Effector CD8-positive, alpha-beta T cell (primary cell): ENCODE results near the gene KLHL8.

ENCODE experiments used
- DNase-seq: peaks from one replicate; lab custom pipeline; 2025; lab: John Stamatoyannopoulos, UW

KLHL8 gene

DNA sequence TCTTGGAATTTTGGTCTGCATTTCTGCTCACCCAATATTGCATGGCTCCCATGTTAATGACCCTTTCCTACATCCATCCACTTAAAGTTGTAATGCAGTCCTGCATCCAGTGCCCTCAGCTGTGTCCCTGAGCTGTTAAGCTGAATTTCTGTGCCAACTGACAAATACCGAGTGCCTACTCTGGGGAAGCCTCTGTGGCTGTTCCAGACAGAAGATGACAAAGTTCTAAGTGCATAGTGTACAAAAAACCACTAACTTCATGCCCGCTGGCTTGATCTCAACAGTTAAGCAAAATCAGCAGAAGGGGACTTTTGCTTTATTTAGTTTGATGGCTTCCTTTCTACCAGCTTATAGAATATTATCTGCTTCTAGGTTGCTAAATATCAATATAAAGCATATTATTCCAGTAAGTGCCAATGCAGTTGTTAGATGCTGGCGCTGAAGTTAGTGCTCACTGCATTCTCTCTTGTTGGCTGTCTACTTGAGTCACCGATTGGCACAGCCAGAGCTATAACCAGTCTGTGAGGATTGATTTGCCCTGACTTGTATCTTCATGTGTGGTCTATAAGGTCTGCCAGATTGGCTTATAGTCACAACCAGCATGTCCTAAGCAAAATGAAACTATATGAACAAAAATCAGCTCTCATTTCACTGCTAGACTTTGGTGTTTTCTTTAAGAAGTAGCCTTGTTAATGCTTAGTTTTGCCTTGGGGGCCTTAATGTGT lies 98.9 kb downstream of the KLHL8 start:
- no peak for DNase-seq

DNA sequence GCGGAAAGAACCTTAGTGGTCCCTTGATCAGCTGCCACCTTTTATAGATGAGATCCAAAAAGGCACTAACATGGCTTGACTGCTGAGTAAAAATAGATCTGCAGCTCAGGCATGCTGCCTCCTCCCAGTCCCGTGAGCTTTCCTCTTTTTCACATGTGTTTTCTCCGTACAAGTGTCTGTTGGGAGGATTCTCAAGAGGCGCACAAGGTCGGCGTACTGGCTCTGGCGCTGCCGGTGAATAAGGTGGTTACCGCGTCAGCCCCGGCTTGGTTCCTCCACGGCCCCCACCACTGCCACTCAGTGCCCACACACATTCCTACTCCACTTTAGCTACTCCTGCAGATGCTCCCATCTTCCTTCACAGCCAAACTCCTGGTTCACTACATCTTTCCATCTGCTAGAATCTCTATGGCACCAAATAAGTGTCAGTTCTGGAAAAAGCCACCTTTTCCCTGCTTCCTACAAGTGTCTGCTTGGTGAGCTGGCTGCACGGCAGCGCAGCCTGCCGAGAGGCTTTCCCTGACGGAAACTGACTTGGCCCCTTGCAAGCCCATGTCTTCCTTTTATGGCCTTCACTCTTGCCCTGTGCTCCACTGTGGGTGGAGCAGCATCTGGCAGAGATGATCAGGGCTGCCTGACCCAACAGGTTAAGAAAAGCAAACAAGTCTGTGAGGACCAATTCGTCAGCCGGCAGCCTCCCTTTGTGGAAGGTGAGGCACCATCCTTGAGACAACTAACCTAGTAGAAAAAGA lies 99.8 kb downstream of the KLHL8 start:
- DNase-seq: no peak

DNA sequence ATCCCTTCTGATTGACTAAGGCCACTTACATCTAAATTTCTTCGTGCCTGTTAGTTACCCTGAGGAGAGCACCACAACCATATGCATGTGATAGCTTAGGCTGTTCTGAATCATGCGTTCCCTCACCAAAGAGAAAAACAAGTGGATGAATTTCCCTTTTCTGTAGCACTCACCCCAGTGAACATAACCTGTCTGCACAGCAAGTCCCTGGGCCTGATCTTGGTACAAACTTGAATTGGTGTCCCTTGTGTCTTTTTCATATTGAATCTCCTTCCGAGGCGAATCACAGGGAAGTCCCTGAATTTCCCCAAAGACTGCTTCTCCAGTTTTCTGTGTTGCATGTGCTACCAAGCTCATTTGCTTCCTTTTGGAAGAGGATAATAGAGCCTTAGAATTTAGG lies 100.4 kb downstream of the KLHL8 start:
- DNase-seq: no peak

DNA sequence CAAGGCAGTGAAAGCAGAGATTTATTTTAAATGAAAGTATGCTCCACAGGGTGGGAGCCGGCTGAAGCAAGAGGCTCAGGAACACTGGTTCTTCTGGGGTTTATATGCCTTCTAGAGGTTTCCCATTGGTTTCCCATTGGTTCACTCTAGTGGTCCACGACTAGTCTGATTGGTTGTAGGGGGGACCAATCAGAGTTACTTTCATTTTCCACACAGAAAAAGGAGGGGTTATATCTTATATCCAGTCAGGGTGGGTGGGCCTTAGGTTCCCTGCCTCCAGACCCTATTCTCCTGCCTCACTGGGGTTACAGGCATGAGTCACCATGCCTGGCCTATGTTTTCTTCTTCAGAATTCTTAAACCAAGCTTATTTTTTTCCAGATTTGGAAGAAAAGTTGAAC lies 101.6 kb downstream of the KLHL8 start:
- no peak for DNase-seq

DNA sequence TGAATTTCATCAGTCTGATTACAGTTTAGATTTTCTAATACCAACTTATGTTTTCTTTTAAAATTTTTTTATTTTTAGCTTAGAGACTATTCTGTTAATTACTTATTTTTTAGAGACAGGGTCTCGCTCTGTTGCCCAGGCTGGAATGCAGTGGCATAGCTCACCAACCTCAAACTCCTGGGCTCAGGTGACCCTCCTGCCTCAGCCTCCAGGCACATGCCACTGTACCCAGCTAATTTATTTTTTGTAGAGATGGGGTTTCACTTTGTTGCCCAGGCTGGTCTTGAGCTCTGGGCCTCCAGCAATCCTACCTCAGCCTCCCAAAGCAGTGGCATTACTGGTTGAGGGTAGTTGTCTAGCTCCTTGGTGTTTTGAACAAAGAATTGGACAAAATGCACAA lies 102.0 kb downstream of the KLHL8 start:
- no peak for DNase-seq

DNA sequence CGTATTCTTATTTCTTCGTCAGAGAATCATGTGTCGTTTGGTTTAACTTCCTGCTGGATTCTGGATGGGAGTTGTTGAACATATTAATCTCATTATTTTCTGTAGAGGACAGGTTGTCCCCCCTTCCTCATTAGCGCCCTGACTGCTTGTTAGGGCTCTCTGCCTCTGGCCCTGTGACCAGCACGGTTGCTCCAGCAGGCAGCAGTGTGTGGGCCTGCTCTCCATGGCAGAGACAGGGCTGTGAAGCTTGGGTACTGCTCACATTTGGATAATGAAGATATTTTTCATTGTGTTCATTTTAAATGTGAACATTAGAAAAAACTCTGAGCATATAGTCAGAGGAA lies 102.7 kb downstream of the KLHL8 start:
- no peak for DNase-seq

DNA sequence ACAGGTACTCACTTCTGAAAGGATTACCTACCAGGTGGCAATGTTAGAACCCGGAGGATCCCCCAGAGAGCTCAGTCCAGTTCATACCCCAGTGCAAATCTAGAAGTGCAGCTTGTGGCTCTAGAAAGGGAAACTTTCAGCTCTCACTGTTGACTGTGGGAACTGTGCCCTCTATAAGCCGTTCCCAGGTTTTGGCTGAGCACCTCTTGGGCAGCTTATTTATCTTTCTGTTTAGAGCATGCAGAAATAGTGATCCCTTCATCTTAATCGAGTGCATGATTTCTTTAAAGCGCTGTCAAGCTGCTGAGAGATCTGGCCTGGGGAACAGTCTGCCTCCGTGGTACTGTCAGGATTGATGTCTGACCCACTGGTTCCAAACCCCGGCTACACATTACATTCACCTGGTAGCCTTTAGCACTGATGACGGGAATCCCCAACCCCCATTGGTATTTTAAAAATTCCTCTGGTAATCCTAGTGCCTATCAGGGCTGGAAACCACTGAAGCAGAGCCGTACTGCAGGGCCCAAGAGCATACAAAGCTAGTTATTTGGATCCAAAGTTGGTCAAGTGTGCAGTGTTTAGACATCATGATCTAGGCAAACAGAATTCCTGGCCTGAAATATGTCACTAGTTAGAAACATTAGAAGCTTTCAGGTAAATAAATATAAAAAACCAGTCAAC lies 103.2 kb downstream of the KLHL8 start:
- DNase-seq: no peak

DNA sequence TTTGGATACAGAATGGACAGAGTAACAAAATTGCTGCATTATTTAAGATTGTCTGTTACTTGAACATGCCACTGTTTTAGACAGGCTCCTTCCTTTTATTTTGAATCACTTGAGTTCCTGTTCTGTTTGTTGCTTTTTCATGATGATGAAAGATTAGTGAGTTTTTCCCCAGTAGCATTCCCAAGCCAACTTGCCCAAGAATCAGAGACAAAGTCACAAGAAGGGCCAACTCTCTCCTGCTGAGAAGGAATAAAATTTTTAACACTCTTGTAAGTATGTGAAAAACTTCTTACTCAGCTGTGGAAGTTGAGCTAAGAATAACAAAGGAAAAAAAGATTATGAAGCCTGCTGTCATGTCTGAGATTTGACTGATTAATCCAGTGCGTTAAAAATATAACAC lies 104.2 kb downstream of the KLHL8 start:
- no peak for DNase-seq

DNA sequence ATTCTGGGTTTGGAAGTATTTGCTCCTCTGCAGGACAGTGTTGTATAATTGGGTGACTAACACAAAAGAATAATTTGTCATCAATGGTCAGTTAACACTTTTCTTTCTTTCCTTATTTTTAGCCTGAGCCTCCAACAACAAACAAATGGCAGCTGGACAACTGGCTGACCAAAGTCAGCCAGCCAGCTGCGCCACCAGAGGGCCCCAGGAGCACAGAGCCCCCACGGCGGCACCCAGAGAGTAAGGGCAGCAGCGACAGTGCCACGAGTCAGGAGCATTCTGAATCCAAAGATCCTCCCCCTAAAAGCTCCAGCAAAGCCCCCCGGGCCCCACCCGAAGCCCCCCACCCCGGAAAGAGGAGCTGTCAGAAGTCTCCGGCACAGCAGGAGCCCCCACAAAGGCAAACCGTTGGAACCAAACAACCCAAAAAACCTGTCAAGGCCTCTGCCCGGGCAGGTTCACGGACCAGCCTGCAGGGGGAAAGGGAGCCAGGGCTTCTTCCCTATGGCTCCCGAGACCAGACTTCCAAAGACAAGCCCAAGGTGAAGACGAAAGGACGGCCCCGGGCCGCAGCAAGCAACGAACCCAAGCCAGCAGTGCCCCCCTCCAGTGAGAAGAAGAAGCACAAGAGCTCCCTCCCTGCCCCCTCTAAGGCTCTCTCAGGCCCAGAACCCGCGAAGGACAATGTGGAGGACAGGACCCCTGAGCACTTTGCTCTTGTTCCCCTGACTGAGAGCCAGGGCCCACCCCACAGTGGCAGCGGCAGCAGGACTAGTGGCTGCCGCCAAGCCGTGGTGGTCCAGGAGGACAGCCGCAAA lies 106.0 kb downstream of the KLHL8 start:
- no peak for DNase-seq

DNA sequence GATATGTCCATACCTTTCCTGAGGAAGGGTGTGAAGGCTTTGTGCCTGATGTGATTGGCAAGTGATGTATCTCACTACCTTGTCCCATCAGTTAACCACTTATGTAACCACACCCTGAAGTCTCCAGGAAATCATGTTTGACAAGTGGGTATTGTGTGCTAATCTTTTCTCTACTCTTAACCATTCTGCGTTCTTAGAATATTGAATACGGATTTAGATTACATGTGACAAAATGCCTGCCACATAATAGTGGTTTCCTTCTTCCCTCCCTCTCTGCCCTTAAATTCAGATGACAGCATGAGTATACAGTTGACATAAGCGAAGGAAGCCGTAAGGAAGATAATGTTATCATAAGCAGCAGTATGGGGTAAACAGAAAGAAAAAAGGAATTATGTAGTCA lies 108.4 kb downstream of the KLHL8 start:
- no peak for DNase-seq
